Measurements from ENCODE around the gene TIMELESS.
"Not testable (repeated sequence)": the region's sequence is repeated elsewhere in the genome, so short reads cannot be mapped to it uniquely, and the experiment has no call there.

The TIMELESS gene

DNA sequence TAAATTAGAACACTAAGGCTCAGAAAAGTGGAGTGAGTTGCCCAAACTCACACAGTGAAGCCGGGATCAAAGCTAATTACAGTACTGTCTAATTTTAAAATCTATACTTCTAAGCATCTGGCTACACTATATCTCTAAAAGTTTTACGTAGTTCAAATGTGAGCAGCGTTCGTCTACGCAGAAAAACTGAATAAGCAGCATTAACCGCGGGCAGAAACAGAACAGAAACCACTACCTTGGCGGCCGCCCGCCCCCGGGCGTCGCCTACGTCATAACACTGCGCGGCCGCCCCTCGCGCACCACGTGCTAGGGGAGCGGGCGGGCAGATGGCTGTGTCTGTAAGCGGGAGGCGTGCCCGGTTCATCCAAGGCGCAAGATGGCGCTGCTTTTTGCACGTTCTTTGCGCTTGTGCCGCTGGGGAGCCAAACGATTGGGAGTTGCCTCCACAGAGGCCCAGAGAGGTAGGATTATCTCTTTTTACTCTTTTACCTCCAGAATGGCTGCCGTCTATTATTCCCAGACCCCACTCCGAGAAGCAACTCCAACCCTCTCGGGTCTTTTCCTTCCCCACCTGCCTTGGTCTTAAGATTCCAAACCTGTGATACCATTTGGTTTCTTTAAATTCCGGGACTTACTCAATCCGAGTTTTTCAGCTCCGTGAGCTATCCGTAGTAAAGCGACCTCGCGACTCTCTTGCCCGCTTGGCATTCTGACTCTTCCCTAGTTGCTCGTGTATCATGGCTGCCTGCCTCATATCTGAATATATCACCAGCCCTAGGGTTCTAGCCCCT lies 19.2 kb upstream of the TIMELESS start, which contains the start of gene SPRYD4:
Gene SPRYD4 (plus strand): TSS at position 363 of the 791 bp plus-strand sequence. CDS start 14 bp downstream, at position 377.
- peak; percentile 71 to 87 for DNase-seq

DNA sequence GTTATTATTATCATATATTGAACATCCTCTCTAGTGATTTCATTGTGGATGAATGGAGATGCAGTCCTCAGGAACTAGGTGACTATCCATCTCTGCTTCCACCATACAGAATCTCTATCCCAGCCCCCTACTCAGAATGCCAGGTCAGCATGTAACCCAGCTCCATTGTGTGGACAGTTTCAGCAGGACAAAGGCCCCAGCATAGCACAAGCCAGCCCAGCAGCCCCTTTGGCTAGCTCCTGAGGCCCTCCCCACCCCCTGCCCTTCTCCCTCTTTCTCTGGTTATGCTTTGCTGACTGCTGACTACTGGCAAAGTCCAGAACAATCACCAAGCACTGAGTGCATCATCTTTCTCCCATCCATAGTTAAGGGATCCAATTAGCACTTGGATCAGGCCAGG lies 13.3 kb upstream of the TIMELESS start:
- DNase-seq: no peak

DNA sequence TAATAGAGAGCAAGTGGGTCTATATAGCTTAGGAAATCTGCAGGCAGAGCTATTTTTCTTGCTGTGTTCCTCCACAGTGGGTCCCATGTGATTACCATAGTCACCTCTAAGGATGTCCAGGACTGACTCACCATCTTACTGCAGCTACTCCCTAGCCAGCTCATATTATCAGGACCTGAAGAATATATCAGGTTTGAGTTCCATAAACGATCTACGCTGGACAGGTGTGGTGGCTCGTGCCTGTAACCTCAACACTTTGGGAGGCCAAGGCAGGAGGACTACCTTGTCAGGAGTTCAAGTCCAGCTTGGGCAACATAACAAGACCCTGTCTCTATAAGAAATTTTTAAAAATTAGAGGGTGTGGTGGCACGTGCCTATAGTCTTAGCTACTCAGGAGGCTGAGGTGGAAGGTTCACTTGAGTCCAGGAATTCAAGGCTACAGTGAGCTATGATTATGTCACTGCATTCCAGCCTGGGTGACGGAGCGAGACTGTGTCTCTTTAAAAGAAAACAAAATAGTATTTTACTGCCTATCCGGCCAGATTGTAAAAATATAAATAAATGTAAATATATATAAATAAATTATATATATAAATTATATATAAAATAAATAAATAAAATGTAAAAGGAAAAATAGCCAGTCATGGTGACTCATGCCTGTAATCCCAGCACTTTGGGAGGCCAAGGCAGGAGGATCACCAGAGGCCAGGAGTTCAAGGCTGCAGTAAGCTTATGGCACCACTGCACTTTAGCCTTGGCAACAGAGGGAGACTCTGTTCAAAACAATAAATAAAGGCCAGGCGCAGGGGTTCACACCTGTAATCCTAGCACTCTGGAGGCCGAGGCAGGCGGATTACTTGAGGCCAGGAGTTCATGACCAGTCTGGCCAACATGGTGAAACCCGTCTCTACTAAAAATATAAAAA lies 12.3 kb upstream of the TIMELESS start:
- no peak for DNase-seq

DNA sequence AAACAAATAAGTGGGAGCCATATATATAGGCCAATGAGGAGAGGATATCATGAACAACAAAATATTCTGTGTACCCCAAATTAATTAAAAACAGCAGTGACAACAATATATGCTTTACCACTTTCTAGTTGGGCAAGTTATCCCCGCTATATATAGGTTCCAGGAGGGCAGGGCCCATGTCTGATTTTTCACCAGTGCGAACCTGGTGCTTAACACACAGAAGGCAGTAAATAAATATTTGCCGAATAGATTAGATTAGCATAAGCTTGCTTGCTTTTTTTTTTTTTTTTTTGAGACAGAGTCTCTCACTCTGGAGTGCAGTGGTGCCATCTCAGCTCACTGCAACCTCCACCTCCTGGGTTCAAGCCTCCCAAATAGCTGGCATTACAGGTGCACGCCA lies 8.6 kb upstream of the TIMELESS start:
- DNase-seq: no peak

DNA sequence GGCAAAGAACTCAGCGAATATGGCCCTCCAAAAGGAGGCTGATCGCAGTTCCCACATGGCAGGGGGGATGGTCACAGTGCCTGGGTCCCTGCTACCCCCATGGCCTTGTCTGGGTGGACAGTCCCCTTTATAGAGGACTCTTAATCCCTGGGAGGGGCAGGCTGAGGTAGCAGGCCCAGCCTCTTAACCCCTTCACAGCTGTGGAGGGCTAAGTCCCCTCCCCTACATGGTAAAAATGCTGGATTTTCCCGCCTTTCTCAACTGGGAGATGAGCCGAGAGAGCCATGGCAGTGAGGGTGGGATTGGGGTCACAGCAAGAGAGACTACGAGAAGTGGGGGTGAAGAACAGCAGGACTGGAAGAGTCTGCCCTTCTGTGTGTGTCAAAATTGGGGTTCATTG lies 5.3 kb upstream of the TIMELESS start, which contains the start of gene MIP:
Gene MIP (minus strand): TSS at position 101 of the 400 bp plus-strand sequence. CDS start 44 bp downstream, at position 57.
- no peak for DNase-seq

DNA sequence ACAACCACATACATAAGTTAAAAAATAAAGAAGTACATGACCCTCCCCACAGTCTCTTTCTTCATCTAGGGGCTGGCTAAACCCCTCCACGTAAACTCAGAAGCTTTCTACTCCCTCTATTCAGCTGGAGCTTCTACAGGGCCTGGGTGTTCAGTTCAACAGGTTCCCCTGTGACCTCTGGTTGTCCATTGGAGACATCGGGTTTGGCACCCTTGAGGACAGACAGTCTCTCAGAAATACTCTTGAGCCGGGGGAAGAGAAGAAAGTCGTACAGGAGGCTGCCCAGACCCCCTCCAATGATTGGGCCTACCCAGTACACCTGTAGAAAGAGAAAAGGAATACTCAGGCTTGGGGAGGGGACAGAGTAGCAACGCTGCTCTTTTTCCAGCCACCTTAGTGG lies 1.9 kb upstream of the TIMELESS start:
- DNase-seq: no peak

DNA sequence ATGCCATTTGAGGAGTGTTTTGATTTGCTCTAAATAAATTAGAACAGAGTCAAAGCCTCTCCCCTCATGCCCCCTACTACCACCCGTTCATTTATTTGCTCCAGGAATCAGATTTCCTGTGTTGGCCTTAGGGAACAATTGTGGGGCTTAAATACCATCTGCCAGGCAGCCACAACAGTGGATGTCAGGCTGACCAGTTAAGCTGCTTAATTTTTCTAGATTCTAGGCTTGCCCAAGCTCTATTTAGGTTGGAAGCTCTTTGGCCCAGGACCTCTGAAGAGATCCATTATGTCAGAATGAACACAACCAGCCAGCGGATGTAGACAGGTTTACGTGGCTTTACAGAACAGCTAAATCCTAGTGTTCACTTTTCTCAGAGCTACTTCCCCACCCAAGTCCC lies 1.0 kb upstream of the TIMELESS start:
- no peak for DNase-seq

DNA sequence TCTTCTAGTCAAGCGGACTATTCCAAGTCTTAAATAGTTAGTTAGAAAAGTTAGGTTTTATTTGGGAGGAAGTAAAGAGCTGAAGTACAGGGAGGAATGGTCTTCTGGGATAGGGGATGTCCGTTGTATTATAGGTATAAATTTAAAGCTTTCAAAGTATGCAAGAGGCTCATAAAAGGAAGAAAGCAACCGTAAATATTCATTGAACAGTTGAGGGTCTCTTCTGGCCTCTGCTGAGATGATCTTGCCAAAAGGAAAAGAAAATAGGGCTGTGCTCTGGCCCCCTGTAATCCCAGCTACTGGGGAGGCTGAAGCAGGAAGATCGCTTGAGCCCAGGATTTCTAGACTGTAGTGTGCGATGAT lies 377 bp upstream of the TIMELESS start:
- DNase-seq: no peak

DNA sequence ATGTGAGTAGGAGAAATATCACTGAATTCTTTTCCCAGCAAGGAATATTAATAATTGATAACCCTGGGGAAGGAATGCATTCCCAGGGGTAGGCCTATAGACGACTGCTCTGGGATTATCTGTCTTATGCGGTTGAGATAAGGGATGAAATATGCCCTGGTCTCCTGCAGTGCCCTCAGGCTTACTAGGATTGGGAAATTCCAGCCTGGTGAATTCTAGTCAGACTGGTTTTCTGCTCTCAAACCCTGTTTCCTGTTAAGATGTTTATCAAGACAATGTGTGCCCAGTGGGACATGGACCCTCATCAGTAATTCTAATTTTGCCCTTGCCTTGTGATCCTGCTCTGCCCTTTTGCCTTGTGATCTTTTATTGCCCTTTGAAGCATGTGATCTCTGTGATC lies 6.0 kb downstream of the TIMELESS start:
- DNase-seq: not testable (repeated sequence)

DNA sequence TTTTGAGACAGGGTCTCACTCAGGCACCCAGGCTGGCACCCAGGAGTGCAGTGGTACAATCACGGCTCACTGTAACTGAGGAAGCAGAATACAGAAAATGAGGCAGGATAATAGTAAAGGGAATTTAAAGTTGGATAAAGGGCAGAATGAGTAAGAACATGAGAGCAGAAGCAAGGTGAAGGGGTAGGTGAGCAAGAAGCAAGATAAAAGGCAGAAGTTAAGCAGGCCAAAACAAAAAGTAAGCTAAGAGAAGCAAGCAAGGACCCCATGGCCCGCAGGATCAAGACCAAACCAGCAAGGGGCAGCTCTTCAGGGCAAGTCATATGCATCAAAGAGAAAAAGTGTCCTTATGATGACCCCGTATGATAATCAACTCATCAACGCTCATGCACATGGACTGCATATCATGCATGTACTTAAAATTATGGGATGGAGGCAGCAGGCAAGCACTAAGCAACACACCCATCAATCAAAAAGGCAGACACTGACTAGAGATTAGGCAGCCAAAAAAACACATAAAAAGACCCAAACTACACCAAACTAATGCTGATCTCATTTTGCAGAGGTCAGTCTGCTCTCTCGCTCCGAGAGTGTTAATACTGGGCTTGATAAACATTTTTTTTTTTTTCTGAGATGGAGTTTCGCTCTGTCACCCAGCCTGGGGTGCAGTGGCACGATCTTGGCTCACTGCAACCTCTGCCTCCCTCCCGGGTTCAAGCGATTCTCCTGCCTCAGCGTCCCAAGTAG lies 11.6 kb downstream of the TIMELESS start:
- no peak for DNase-seq

DNA sequence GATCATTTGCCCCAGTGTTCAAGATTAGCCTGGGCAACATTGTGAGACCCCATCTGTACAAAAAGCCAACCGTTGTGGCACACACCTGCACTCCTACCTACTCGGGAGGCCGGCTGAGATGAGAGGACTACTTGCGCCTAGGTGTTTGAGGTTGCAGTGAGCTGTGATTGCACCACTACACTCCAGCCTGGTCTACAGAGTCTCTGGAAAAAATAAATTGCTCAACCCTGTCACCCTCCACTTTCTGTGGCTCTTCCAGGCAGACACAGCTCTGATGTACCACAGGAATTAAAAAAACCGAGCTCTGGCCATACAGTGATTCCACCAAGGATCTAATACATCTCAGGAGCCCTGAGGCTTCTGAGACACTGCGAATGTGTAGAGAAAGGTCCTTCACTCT lies 14.4 kb downstream of the TIMELESS start:
- DNase-seq: no peak

DNA sequence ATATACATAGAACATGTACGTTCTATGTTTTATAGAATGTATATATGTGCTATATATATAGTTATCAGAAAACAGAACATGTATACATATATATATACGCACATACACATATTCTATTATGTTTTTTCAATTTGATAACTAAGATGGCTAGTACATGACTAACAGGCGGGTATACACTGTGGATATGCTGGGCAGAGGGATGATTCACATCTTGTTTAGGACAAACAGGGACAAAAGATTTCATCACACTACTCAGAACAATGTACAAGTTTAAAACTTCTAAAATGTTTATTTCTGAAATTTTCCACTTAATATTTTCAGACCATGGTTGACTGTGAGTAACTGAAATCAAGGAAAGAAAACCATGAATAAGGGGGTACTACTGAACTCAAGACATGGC lies 17.4 kb downstream of the TIMELESS start:
- no peak for DNase-seq

DNA sequence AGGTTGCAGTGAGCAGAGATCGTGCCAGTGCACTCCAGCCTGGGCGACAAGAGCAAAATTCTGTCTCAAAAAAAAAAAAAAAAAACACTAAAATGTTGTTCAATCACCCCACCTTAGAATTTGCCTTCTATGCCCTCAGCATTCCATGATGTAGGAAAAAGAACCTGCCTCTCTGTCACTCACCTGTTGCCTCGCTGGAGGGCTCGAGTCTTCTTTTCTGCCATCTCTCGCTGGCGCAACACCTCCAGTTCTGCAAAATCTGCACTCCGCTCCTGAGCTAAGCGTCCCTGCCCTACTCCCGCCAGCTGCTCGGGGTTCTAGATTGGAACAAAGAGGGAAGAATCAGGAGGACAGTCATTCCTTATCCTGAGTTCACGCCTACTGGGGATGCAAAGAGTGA lies 17.9 kb downstream of the TIMELESS start:
- DNase-seq: no peak

DNA sequence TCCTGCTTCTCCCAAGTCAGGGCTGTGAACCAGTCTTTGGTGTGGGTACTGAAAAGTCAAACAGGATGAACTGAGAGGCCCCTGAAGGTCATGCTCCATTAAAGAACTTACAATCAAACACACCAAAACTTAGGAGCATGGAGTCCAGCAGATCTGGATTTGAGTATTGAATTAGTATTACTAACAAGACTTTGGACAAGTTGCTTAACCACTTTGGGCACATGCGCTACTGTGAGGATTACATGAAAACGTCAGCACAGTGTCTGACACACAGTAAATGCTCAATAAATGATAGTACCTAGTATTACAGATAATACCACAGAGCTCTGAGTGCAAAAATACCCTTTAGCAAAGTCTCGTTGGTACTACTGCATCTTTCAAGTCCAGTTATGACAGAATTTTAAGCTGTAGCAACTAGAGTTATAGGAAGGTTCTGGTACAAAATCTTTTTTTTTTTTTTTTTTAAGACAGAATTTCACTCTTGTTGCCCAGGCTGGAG lies 23.2 kb downstream of the TIMELESS start:
- no peak for DNase-seq

DNA sequence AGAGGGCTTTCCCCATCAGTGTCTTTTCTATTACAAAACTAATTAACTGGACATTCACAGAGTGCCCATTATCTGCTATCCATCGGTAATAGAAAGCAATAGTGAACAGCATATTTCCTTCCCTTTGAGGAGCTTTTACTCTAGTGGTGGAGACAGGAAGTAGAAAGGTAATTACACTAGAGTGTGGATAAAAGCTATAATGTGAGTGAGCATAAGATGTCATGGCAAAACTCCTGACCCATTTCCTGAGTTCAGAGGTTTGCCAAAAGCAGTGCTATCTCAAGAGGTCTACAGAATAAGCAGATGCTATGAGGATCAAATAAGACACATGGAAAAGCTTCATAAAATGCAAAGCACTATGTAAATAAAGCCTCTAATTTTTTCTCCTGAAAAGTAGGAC lies 24.0 kb downstream of the TIMELESS start:
- DNase-seq: no peak

DNA sequence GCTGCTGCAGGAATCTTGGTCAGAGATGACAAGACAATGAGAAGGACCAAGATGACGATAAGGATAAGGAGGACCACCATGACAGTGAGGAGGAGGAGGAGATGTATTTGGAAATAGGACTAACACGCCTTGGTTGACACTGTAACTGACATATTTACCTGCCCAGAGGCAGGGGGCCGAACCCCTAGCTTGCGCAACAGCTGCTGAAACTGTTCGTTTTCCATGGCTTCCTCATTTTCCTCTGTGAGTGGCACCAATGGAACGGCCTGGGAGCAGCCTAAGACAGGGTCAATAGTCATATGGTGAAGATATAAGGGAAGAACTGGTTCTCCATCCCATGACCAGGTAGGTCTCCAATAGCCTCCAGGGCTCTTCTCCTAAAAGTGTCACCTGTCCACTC lies 28.8 kb downstream of the TIMELESS start:
- DNase-seq: no peak

DNA sequence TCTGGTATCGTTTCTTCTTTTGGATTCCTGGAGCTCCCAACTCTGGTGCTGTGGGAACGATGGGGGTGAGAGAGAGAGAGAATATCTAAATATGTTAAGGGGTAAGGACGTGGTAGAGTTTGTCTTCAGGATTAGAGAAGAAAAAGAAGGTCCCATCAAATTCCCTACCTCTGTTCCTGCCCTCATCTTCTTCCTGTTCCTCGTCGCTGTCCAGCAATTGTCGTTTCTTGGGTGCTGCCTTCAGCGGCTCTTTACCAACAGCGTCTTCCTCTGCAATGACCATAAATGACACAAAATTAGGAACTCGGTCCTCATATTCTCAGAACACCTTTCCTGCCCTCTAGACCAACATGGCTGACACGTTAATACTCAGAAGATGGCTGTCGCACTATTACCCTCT lies 31.5 kb downstream of the TIMELESS start:
- no peak for DNase-seq

DNA sequence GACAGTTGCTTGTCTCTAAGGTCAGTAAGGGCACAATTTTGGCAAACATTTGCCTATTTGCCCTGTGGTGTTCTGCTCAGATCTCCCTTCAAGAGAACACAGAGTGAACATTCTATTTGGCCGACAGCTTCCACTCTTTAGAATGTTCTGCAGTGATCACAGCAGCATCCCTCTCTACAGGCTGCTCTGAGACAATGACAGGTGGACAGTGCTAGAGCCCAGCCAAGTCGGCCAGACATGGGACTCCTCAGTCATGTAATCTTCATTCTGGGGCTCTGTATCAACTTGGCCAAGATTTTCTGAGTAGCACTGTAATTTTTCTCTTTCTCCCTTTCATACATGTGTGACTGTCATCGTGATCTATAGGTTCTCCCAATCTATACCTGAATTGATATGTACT lies 34.8 kb downstream of the TIMELESS start:
- no peak for DNase-seq

DNA sequence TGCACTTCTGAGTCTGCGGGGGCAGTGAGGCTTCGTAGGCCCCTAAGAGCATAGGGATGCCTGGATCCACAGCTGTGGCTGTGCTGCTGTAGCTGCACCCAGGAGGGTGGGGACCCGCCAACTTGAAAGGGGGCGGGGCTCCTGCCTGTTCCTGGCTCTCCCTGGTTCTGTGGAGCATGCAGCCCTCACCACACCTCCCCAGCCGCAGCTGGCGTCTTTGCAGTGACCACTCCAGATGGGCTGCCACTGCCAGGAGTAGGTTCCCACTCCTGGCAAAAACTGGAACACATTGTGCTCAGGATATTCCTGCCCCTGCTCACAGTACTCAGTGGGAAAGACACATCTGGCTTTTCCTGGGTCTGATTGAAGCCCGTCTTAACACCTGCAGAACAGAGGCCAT lies 35.8 kb downstream of the TIMELESS start:
- no peak for DNase-seq

DNA sequence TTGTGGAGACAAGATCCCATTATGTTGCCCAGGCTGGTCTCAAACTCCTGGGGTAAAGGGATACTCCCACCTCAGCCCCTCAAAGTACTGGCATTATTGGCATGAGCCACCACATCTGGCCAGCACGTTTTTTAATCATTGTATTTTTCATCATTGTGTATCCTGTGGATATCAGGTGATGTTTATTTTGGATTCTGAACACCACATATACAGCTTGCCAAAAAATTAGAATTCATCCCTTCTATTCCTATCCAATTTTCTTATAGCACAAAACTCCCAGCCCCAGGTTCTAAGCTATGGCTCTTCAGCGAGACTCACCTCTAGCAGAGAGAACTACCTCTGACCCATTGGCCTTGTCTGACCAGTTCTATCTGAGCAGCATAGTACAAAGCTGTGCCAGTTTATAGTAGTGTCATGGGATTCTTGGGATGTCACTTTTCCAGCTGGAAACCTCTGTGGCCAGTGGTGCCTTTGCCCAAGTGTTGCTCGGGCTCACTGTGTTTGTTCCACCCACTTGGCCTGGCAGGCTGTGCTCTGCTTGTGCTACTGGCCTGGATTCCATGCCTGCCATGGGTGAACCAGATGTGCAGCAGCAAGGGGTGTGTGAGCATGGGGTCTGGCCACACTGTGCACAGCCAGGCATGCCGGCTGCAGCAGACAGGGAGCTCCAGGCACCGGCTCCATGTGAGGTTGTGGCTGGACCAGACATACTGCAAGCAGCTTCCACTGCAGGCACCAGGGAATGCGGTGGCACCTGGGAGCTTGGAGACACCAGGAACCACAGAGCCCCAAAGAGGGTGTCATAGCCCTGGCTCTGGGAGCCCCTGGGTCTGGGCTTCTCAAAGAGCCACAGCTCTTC lies 37.2 kb downstream of the TIMELESS start:
- no peak for DNase-seq

DNA sequence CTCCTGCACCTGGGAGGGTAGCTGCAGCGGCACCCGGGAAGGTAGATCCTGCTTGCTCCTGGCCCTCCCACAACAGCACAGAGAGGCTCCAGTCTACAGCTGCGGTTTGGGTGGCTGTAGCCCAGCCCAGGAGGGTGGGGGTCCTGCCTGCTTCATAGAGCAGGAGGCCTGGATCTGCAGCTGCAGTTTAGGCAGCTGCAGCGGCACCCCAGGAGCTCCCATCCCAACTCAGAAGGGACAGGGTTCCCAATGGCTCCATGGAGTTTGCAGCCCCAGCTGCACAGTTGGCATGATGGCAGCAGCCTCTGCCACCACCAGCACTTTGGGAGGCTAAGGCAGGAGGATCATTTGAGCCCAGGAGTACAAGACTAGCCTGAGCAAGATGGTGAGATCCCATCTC lies 38.5 kb downstream of the TIMELESS start:
- DNase-seq: no peak

DNA sequence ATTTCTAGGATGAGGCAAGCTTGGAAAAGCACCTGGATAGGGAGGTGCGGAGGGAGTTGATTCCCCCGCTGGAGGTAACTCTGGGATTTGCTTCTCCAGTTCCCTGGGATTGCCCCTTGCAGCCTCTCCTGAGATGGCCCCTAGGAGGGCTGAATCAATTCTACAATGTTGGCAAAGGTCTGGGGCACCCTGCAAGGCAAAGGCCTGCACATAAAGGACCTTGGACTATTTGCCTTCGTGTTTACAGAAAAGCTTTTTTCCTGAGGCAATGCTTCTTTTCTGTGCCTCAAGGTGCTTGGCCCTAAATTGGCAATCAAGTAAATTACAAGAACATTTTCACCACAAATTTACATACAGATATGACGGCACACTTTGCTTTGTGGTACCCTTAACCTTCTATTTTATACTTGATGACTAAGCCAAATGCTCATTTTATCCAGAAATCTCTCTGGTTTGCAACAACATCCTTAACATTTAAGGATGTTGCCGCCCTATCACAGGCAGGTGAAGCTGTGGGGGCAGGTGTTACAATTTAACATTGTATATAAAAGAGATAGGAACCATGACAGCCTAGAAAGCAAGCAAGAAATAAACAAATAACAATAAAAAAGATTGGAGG lies 40.3 kb downstream of the TIMELESS start:
- no peak for DNase-seq

All from bone marrow (tissue), 2 donors.